LNCaP clone FGC (cell line): Measurements from ENCODE around the gene SLC22A12.

Source experiments
- DNase-seq: peaks from one replicate; pipeline ENCODE4 v3.0.0-alpha.2; 2011; ENCODE audit warnings: low read depth
- H3K4me3 ChIP-seq: 2 replicates; pipeline ENCODE4 v1.5.1; 2011; ENCODE audit warnings: mild to moderate bottlenecking, low read depth, low read length, control low read depth
- CTCF ChIP-seq: IDR thresholded peaks from 2 replicates; pipeline ENCODE4 v1.5.1; 2012; ENCODE audit warnings: mild to moderate bottlenecking; ENCODE audit not compliant: control insufficient read depth, insufficient read depth; ENCODE audit errors: extremely low read depth

The SLC22A12 gene

GRCh38 chr11:64633555-64634159 is 42.6 kb downstream of the SLC22A12 start:
- H3K4me3 ChIP-seq: no peak overlapping the region
- no peak for DNase-seq
- no peak for TF ChIP-seq CTCF

GRCh38 chr11:64637334-64638017 is 46.5 kb downstream of the SLC22A12 start:
- no peak for DNase-seq
- TF ChIP-seq CTCF: no peak
- H3K4me3 ChIP-seq: no peak overlapping the region

- H3K4me3 ChIP-seq: no peak overlapping the region
- DNase-seq: no peak
- no peak for TF ChIP-seq CTCF
Measured at GRCh38 chr11:64638018-64638665, 47.1 kb downstream of the SLC22A12 start.

- no peak for TF ChIP-seq CTCF
- H3K4me3 ChIP-seq: no peak overlapping the region
- no peak for DNase-seq
Measured at GRCh38 chr11:64638829-64639228, 47.8 kb downstream of the SLC22A12 start.

GRCh38 chr11:64639885-64640284 is 48.9 kb downstream of the SLC22A12 start:
- no peak for TF ChIP-seq CTCF
- no peak overlapping the region for H3K4me3 ChIP-seq
- DNase-seq: no peak

GRCh38 chr11:64641596-64642417 is 50.8 kb downstream of the SLC22A12 start:
- no peak for DNase-seq
- H3K4me3 ChIP-seq: no peak overlapping the region
- TF ChIP-seq CTCF: no peak
